SK-N-MC (cell line): ENCODE data around the gene DCLK2.

Experiments used
- EZH2 ChIP-seq: fragments of 200-600 bp; sonication (generic); IDR thresholded peaks from one replicate; pipeline ENCODE4 v1.6.1; 2017; ENCODE audit warnings: antibody characterized with exemption
- FOXP2 ChIP-seq: optimal IDR thresholded peaks from 2 replicates; pipeline ENCODE3; 2011; ENCODE audit warnings: mild to moderate bottlenecking, moderate library complexity; ENCODE audit not compliant: insufficient read depth; ENCODE audit errors: extremely low read length, control extremely low read depth
- POLR2AphosphoS5 ChIP-seq: IDR thresholded peaks from 2 replicates; pipeline ENCODE4 v1.6.1; 2012; ENCODE audit warnings: mild to moderate bottlenecking, low read depth, low read length, borderline replicate concordance

- TF ChIP-seq EZH2 (no peak), POLR2AphosphoS5 (no peak), FOXP2 (no peak)
Observed at GRCh38 chr4:150152766-150153165, 74.5 kb downstream of the DCLK2 start.
